GM12872 (cell line): ENCODE data around the gene ZNF639.
A peak's percentile ranks its signal among the peaks of the same experiment; 100 is the strongest.

ENCODE experiments used
- CTCF ChIP-seq: IDR thresholded peaks from 3 replicates; pipeline ENCODE4 v1.5.1; 2011; ENCODE audit warnings: low read depth, mild to moderate bottlenecking, low read length, moderate library complexity; ENCODE audit not compliant: insufficient read depth

The ZNF639 gene

GRCh38 chr3:179322286-179323196 lies at the start of gene ZNF639:
TSS of gene ZNF639 (plus strand) at chr3:179323031. CDS start at chr3:179328294, 5,263 bp downstream.
- TF ChIP-seq CTCF: peak; percentile 77

- TF ChIP-seq CTCF: no peak
Observed at GRCh38 chr3:179276001-179276400, 46.8 kb upstream of the ZNF639 start.

DNA sequence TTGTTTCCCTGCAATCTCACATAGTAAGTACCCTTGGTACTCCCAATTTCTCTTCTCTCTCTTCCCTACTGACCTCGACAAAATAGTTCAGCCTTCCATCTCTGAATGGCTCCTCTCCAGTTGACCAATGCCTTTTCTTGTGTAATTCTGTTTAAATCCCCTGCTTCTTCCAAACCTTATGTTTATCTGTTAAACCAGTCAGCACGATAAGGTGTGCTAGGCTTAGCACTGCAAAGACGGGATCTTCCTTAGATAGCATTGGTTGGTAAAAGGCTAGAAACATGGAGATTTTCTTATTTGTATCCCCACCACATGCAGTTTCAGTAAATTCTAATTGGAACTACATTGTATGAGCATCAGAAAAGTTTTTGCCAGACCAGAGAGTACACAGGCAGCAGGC lies 46.1 kb upstream of the ZNF639 start:
- no peak for TF ChIP-seq CTCF

DNA sequence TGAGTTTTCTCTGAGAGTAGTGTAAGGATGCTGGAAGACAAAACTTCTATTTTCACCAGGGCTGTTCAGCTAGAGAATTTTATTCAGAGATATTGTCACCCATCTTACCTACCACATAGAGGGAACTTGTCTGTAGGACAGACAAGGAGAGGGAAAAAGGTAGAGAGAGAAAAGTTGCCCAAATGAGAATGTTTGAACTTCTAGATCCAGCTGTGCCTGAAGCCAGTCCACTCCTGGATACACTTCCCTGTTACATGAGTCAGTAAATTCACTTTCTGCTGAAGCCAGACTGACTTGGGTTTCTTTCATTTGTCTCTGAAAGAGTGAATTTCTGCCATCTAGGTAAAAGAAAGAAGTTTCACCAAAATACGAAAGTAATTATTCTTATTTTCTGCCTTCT lies 44.7 kb upstream of the ZNF639 start:
- TF ChIP-seq CTCF: no peak

DNA sequence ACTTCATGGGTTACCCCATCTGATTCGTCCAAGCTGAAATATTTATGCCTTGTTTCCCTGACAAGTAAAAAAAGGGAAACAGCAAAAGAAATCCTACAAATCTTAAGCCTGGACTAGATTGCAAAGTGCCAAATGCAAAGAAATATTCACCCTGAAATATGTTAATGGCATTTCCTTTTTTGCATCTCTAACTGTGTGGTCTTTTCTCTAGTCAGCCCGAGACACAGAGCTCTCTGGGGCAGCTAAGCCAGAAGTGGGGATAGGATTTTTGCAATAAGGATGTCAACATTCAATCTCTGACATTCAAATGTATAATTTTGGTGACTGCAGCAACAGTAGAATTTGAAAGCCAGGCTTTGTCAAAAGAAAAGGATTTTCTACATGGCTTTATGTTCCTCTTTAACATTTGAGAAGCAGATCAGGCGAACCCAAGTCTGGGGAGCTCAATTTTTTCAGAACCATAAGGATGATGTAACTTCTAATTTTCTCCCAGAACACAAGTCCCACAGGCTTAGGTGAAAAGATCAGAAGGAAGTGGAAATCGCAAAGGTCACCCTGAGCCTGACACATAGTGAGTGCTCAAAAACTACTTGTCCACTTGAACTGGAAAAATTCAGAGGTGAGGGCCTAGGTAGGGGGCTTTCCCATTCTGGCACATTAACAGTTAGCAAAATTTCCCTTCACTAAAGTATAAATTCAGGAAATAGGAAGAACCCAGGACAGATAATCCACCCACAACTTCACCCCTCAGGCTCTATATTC lies 43.7 kb upstream of the ZNF639 start:
- no peak for TF ChIP-seq CTCF

DNA sequence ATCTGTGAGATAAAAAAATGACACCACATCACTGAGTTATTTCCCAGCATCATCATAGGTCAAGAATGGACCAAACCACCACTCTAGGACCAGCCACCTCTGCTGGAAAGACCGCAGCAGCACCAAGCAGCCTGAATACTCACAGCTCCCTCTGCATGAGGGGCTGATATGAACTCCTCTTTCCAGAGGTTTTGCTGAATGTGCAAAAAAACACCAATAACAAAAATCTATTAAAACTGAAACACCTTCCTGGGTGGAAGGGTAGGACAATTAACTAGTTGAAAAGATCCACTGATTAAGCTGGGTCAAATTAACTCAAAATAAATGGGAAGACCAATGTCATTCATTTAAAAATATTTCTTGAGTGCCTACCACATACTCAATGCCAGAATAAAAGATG lies 43.0 kb upstream of the ZNF639 start:
- TF ChIP-seq CTCF: no peak

GRCh38 chr3:179281825-179282224 lies 41.0 kb upstream of the ZNF639 start:
- no peak for TF ChIP-seq CTCF
